T-helper 2 cell treated with Interferon-gamma antibody and Interleukin-4, amounts not matched to agents 100 ng/mL and 5 ng/mL, for 36 hours (primary cell): ENCODE results near the gene DDX51. TPM values are rescaled to one million over a fixed set of nuclear protein-coding genes. Genes with fewer than 3 reads are reported as not detected.
"Not testable (repeated sequence)": the region's sequence is repeated elsewhere in the genome, so short reads cannot be mapped to it uniquely, and the experiment has no call there.

Experiments
- intact Hi-C: fragments of 100-400 bp; cut with micrococcal nuclease; formaldehyde crosslinking; loops from one replicate; pipeline ENCODE4 v1.15.1; 2023
- total RNA-seq: library from RNA; stranded (reverse); gene quantifications from 2 replicates; pipeline ENCODE4 v1.2.3, GENCODE V29; 2022

DDX51 gene
- total RNA-seq, 1 donor from 2014 or later = 35.0 TPM

DNA sequence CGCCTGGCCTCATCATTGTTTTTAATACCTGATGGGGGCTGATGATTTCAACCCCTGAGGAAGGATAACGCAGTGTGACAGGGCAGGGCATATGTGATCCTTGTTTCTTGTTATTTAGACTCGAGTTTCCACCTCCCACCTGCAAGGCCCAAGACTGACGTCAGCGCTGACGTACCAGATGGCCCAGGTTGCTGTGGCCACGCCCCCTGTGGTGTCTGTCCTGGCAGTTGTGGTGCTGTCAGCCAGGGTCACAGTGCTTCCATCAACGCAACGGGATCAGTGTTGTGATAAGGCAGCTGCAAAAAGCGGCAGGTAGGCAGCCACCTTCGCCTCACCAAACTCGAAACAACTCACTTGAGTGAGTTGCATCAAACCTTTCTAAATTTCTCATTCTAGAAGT lies 18.4 kb downstream of the DDX51 start:
- intact Hi-C loops = no loop called here

DNA sequence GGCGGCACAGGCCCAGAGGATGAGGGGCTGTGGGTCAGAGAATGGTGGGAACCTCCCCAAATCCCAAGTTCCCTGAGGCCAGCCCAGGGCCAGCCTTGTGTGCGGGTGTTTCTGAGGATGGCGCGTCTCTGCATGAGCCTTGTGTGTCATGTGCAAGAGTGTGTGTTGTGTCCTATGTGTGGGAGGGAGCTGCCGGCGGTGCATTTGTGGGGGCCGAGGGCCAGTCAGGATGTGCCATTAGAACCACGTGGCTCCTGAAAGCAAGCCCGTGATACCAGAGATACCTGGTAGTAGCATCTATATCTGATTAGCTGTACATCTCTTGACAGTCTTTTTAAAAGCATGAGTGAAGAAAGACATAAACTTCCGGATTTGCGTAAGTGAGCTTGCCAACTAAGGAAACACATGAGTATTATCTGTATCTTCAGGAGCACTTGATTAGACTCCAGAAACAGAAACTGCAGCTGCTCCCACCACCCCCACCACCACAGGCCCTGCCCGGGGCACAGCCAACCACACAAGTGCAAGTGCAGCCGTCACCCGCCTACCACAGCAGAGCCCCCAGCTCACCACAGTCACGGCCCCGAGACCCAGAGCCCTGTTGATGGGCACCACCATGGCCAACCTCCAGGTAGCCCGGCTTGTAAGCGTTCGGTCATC lies 19.2 kb downstream of the DDX51 start:
- intact Hi-C loops = no loop called here

DNA sequence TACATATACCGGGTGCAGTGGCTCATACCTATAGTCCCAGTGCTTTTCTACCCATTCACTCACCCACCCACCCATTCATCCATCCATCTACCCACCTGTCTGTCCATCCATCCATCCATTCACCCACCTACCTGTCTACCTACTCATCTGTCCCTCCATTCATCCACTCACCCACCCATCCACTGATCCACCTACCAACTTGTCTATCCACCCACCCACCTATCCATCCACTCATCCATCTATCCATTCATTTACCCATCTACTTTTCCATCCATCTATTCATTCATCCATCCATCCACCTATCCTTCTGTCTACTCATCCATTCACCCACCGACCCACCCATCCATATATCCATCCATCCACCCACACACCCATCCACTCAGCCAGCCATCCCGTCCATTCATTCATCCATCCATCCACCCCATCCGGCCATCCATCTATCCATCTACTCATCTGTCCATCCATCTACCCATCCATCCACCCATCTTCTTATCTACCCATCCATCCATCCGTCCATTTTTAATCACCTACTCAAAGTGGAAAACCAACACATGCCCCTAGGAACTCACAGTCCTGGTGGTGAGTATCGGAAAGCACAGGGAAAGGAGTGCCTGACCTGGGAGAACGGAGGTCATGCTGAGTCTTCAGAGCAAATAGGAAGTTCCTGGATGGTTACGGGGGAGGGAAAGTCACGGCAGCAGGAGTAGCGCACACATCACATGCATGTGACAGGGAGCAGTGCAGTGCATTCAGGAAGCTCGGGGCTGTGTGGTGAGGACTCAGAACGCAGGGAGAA lies 20.0 kb downstream of the DDX51 start:
- intact Hi-C loops = no loop called here

GRCh38 chr12:132121283-132121682 lies 22.8 kb downstream of the DDX51 start:
- intact Hi-C loops = no loop called here

DNA sequence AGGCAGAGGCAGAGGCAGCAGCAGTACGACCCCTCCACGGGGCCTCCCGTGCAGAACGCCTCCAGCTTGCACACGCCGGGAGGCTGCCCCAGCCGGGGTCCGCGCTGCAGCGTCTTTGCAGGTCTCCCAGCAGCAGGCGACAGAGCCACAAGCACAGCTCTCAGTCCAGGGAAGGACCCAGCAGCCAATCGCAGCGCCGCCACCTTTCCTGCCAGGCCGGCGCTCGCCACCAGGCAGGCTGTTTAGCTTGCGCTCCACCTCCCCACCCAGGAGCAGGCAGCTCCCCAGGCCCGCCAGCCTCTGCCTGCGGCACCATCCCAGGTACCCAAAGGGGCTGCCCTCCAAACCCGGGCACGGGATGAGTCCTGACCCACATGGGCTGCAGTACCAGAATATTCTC lies 25.2 kb downstream of the DDX51 start:
- intact Hi-C loops = no loop called here

DNA sequence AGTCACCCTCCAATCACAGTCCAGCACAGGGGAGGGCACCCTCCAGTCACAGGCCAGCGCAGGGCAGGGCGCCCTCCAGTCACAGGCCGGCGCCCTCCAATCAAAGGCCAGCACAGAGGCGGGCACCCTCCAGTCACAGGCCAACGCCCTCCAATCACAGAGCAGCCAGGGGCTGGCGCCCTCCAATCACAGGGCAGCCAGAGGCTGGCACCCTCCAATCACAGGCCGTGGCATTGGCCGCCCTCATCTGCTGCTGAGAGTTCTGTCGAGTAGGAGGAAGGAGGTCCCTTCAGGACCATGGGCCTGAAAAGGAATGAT lies 26.6 kb downstream of the DDX51 start:
- intact Hi-C loops = no loop called here

DNA sequence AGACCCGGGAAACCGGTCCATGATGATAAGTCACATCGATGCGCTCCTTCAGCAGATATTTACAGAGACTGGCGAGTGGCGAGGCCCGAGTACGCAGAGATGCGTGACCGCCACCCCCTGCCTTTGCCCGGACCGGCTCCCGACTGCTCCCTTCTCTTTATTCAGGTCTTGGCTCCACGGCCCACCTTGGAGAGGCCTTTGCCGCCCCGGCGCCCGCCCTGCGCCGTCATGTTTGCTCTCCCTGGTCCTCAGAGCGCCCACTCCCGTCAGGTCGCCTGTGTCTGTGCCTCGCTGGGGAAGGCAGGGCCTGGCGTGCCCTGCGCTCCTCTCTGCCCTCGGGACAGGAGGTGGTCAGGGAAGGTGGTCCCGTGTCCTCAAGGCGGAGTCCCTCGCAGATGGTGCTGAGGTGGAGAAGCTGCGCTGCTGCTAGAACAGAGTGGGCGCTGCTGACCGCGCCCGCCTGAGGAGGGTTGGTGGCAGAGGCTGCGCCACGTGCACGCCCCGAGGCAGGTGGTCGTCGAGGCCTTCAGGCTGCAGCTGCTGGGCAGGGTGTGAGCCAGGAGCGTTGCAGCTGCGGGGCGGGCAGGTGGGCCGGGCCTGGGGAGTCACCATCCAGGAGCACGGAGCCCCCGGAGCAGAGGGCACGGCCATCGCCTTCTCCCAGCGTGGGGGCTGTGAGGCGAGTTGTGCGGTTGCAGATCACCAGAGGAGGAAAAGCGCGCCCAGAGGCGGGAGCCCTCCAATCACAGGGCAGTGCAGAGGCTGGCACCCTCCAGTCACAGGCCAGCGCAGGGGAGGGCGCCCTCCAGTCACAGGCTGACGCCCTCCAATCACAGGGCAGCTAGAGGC lies 27.2 kb downstream of the DDX51 start:
- intact Hi-C loops = no loop called here

GRCh38 chr12:132115500-132115899 lies 28.6 kb downstream of the DDX51 start:
- intact Hi-C loops = no loop called here

DNA sequence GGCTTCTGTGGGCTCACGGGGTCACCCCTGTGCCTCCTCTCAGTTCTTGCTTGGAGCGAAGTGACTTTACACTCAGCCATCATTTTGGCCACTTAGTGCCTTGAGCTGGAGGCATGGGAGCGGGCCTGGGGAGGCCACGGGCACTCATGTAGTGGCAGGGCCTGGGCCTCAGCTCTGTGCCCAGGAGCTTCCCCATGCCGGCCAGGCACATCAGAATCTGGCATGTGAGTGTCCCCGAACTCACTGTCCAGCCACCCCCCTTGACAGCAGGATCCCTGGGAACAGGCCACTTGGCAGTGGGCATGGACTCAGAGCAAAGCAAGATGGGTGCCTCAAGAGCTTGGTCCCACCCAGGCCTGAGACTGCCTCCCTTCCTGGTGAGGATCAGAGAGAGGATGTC lies 29.5 kb downstream of the DDX51 start:
- intact Hi-C loops = no loop called here

- intact Hi-C loops = no loop called here
Observed at GRCh38 chr12:132111654-132112304, 32.3 kb downstream of the DDX51 start.

GRCh38 chr12:132110677-132111076 lies 33.4 kb downstream of the DDX51 start:
- intact Hi-C loops = no loop called here

GRCh38 chr12:132109741-132110140 lies 34.4 kb downstream of the DDX51 start:
- intact Hi-C loops = no loop called here

DNA sequence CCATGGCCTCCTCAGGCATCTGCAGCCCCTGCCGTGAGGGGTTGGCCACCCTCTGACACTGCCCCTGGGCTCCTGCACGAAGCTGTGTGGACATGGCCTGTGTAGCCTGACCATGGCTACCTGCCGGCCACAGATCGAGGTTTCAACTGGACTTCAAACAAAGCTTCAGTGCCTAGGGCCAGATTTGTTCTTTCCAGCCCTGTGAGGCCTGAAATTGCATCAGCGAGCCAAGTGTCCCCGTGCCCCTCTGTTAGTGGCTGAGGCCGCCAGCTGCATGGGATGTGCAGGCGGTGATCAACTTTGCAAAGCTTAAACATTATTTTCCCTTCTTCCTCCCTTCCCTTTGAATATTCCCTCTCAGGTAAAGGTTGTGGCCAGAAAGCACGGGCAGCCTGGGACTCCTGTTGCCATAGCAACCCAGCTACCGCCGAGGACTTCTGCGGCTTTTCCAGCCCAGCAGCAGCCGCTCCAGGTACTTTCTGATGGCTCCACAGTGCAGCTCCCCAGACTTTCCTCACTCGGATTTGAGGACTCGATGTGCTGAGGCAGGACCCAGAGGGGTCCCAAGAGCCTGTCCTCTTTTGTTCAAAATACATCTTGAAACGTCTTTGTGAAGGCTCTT lies 35.8 kb downstream of the DDX51 start:
- intact Hi-C loops = no loop called here

- intact Hi-C loops = no loop called here
Observed at GRCh38 chr12:132106921-132107320, 37.2 kb downstream of the DDX51 start.

- intact Hi-C loops = no loop called here
Observed at GRCh38 chr12:132105467-132105866, 38.7 kb downstream of the DDX51 start.

- intact Hi-C loops = no loop called here
Observed at GRCh38 chr12:132103542-132104308, 40.4 kb downstream of the DDX51 start.

DNA sequence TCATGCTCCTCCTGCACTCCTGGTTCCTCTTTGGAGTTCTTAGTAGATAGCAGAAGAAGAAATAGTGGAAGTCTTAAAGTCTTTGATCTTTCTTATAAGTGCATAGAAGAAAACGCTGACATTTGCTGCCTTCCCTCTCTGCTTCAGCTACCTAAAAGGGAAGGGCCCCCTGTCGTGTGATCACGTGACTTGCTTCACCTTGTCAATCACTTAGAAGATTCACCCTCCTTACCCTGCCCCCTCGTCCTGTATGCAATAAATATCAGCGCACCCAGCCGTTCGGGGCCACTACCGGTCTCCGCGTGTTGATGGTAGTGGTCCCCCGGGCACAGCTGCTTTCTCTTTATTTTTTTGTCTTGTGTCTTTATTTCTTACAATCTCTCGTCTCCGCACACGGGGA lies 41.0 kb downstream of the DDX51 start:
- intact Hi-C loops = not testable (repeated sequence)

- intact Hi-C loops = no loop called here
Observed at GRCh38 chr12:132102297-132102696, 41.8 kb downstream of the DDX51 start.

- intact Hi-C loops = no loop called here
Observed at GRCh38 chr12:132100306-132101065, 43.6 kb downstream of the DDX51 start.

GRCh38 chr12:132099739-132100138 lies 44.4 kb downstream of the DDX51 start:
- intact Hi-C loops = no loop called here
